ENCODE results near the gene ELFN2. TPM values are rescaled to one million over a fixed set of nuclear protein-coding genes. Genes with fewer than 3 reads are reported as not detected.

Gene ELFN2
- total and polyA plus RNA-seq, 4 donors = 0.62 to 6.8 (median 1.6) TPM

DNA sequence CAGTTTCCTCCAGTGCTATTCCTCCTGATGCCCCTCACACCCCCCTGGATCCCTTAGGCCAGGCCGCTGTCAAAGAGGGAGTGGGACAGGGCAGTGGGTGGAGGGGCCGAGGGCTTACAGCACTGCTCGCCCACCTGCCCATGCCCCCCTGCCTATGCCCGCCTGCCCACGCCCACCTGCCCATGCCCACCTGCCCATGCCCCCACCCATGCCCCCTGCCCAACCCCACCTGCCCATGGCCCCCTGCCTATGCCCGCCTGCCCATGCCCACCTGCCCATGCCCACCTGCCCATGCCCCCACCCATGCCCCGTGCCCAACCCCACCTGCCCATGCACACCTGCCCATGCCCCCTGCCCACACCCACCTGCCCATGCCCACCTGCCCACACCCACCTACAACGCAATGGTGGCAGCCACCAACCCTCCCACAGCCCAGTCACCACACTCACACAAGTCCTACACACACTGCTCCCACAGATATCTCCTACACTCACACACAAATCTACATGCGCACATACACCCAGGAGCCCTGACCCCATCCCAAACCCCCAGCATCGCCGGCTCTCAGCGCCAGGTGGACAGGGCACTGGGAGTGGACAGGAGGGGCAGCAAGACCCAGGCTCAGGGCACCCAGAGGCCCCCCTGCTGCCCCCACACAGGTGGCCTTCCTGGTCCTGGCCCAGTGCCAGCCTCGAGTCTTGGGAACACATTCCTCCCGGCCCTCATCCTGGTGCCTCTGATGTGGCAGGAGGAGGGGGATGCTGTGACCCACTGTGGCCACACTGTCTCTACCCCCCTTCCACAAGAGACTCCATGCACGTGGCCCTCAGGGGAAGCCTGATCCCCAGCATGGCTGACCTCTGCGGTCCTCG, 83.2 kb downstream of the ELFN2 start:
- WGBS, 2 donors = 73 to 91% methylated on average over 15 to 17 of the region's 17 CpGs
- peak; percentile 17 to 54 (median 35) for DNase-seq

DNA sequence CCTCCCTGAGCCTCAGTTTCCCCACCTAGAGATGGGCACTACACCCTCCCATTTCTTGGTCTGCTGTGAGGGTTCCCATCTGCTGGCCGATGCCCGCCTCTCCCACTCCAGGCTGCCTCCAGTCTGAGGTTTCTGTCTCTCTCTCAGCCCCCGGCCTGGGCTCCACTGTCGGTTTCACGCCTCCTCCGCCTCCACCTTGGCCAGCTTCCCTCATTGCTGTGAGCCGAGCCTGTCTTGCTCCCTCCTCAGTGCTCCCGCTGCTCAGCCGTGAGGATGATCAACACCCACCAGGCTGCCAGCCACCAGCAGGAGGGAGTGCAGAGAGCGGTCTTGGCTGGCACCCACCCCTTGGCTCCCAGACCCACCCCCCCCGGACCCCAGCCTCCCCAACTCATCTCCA, 83.9 kb downstream of the ELFN2 start:
- WGBS, 2 donors = 69 to 80% methylated on average over 11 of the region's 11 CpGs
- Histone ChIP-seq H3K4me1 (ENCODE audit: control insufficient read depth in 5 of 5, insufficient read depth in 5 of 5, low read length in 5 of 5) (peaks cover 0 to 16% (median 2%) of the 10 kb centered on the region in 5 donors), H3K27ac (ENCODE audit: low read depth in 1 of 2, low read length in 1 of 2) (no peak overlapping the region), H3K4me3 (no peak overlapping the region), H3K27me3 (ENCODE audit: control insufficient read depth in 3 of 3, insufficient read depth in 3 of 3, low read length in 2 of 3) (peaks cover 0 to 3% (median 0%) of the 10 kb centered on the region in 3 donors), H3K9me3 (ENCODE audit: control insufficient read depth in 4 of 4, insufficient read depth in 3 of 4, low read length in 3 of 4) (no peaks in the 10 kb centered on the region), H3K9ac (ENCODE audit: insufficient read depth in 1 of 2, low read length in 2 of 2) (no peak overlapping the region), H3K36me3 (ENCODE audit: control insufficient read depth in 4 of 4, insufficient read depth in 4 of 4, low read length in 4 of 4) (no peaks in the 10 kb centered on the region)
- TF ChIP-seq, protein P1, sequence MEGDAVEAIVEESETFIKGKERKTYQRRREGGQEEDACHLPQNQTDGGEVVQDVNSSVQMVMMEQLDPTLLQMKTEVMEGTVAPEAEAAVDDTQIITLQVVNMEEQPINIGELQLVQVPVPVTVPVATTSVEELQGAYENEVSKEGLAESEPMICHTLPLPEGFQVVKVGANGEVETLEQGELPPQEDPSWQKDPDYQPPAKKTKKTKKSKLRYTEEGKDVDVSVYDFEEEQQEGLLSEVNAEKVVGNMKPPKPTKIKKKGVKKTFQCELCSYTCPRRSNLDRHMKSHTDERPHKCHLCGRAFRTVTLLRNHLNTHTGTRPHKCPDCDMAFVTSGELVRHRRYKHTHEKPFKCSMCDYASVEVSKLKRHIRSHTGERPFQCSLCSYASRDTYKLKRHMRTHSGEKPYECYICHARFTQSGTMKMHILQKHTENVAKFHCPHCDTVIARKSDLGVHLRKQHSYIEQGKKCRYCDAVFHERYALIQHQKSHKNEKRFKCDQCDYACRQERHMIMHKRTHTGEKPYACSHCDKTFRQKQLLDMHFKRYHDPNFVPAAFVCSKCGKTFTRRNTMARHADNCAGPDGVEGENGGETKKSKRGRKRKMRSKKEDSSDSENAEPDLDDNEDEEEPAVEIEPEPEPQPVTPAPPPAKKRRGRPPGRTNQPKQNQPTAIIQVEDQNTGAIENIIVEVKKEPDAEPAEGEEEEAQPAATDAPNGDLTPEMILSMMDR (IDR thresholded peaks at IDR 0.05; ENCODE audit: control extremely low read depth, extremely low read depth) = no peak
- ATAC-seq (ENCODE audit: insufficient read depth, low FRiP score) = no peak
- no peak for DNase-seq

More for the DNA sequence above, 83.2 kb downstream of the ELFN2 start:
- Histone ChIP-seq H3K27me3 (ENCODE audit: control insufficient read depth in 3 of 3, insufficient read depth in 3 of 3, low read length in 2 of 3) (peaks cover 0 to 3% (median 0%) of the 10 kb centered on the region in 3 donors), H3K9me3 (ENCODE audit: control insufficient read depth in 4 of 4, insufficient read depth in 3 of 4, low read length in 3 of 4) (no peaks in the 10 kb centered on the region), H3K4me1 (ENCODE audit: control insufficient read depth in 5 of 5, insufficient read depth in 5 of 5, low read length in 5 of 5) (peaks cover 0 to 16% (median 2%) of the 10 kb centered on the region in 5 donors), H3K4me3 (no peak overlapping the region), H3K36me3 (ENCODE audit: control insufficient read depth in 4 of 4, insufficient read depth in 4 of 4, low read length in 4 of 4) (no peaks in the 10 kb centered on the region), H3K27ac (ENCODE audit: low read depth in 1 of 2, low read length in 1 of 2) (no peak overlapping the region), H3K9ac (ENCODE audit: insufficient read depth in 1 of 2, low read length in 2 of 2) (no peak overlapping the region)
- TF ChIP-seq, protein P1 (IDR thresholded peaks at IDR 0.05; ENCODE audit: control extremely low read depth, extremely low read depth) = no peak
- no peak for ATAC-seq (ENCODE audit: insufficient read depth, low FRiP score)

DNA sequence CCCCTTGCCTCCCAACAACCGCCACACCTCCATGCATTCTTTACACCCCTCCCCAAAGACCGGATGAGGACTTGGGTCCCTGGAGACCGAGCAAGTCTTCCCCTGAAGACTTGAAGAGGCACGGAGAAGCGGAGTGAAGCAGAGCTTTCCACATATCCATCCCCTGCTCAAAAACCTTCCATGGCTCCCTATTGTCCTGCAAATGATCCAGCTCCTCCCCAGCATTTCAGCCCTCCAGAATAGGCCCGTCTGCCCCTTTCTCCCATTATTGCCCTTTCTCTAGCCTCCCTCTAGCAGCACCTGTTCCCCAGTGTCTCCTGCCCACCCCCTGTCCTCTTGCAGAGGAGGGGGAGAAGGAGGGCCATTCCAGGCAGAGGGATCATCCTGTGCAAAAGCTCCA, 85.2 kb downstream of the ELFN2 start:
- WGBS, 2 donors = 85 to 93% methylated on average over 6 of the region's 6 CpGs
- H3K36me3 ChIP-seq (ENCODE audit: control insufficient read depth in 4 of 4, insufficient read depth in 4 of 4, low read length in 4 of 4) = no peaks in the 10 kb centered on the region
- peaks cover 0 to 16% (median 2%) of the 10 kb centered on the region in 5 donors for H3K4me1 ChIP-seq (ENCODE audit: control insufficient read depth in 5 of 5, insufficient read depth in 5 of 5, low read length in 5 of 5)
- TF ChIP-seq, protein P1 (IDR thresholded peaks at IDR 0.05; ENCODE audit: control extremely low read depth, extremely low read depth) = no peak
- no peak for DNase-seq
- H3K4me3 ChIP-seq = no peak overlapping the region
- no peaks in the 10 kb centered on the region for H3K9me3 ChIP-seq (ENCODE audit: control insufficient read depth in 4 of 4, insufficient read depth in 3 of 4, low read length in 3 of 4)
- H3K27me3 ChIP-seq (ENCODE audit: control insufficient read depth in 3 of 3, insufficient read depth in 3 of 3, low read length in 2 of 3) = peaks cover 0 to 3% (median 0%) of the 10 kb centered on the region in 3 donors
- no peak for ATAC-seq (ENCODE audit: insufficient read depth, low FRiP score)
- H3K9ac ChIP-seq (ENCODE audit: insufficient read depth in 1 of 2, low read length in 2 of 2) = no peak overlapping the region
- H3K27ac ChIP-seq (ENCODE audit: low read depth in 1 of 2, low read length in 1 of 2) = no peak overlapping the region
